GM23338 (cell line): Measurements from ENCODE around the gene RIC8B. TPM values are rescaled to one million over a fixed set of nuclear protein-coding genes. Genes with fewer than 3 reads are reported as not detected.
"Not testable (repeated sequence)": the region's sequence is repeated elsewhere in the genome, so short reads cannot be mapped to it uniquely, and the experiment has no call there.

Experiments used
- ATAC-seq: fragments of 200-7000 bp; cut with Tn5 transposase; 3 replicates; pipeline ENCODE4 v1.9.1; 2020
- DNase-seq: peaks from one replicate; pipeline ENCODE4 v3.0.0-alpha.2; 2015; ENCODE audit warnings: low spot score
- H2AFZ ChIP-seq: fragments of 200-600 bp; sonication (generic); 2 replicates; pipeline ENCODE4 v1.8.0; 2016; ENCODE audit warnings: antibody characterized with exemption, mild to moderate bottlenecking, moderate library complexity
- H3F3A ChIP-seq: fragments of 200-600 bp; sonication (generic); replicated peaks from 2 replicates; pipeline ENCODE4 v1.8.0; 2017; ENCODE audit warnings: antibody characterized with exemption, mixed run types, low read depth
- H3K27ac ChIP-seq: fragments of 200-600 bp; sonication (generic); 2 replicates; pipeline ENCODE4 v1.6.1; 2016; ENCODE audit warnings: low read depth
- H3K27me3 ChIP-seq: fragments of 200-600 bp; sonication (generic); 2 replicates; pipeline ENCODE4 v1.8.0; 2016; ENCODE audit warnings: mild to moderate bottlenecking, mixed run types, moderate library complexity; ENCODE audit not compliant: insufficient read depth
- H3K36me3 ChIP-seq: fragments of 200-600 bp; sonication (generic); 2 replicates; pipeline ENCODE4 v1.8.0; 2016; ENCODE audit warnings: mild to moderate bottlenecking; ENCODE audit not compliant: insufficient read depth
- H3K4me1 ChIP-seq: fragments of 200-600 bp; sonication (generic); 2 replicates; pipeline ENCODE4 v1.8.0; 2016; ENCODE audit warnings: mild to moderate bottlenecking, moderate library complexity; ENCODE audit not compliant: insufficient read depth
- H3K4me2 ChIP-seq: fragments of 200-600 bp; sonication (generic); 2 replicates; pipeline ENCODE4 v1.7.1; 2017; ENCODE audit warnings: mixed run types
- H3K4me3 ChIP-seq: fragments of 200-600 bp; sonication (generic); 2 replicates; pipeline ENCODE4 v1.6.1; 2016; ENCODE audit warnings: mixed run types
- H3K79me2 ChIP-seq: fragments of 200-600 bp; sonication (generic); replicated peaks from 2 replicates; pipeline ENCODE4 v1.8.0; 2017; ENCODE audit warnings: mild to moderate bottlenecking; ENCODE audit not compliant: insufficient read depth
- H3K9me2 ChIP-seq: fragments of 200-600 bp; sonication (generic); 2 replicates; pipeline ENCODE4 v1.8.0; 2017; ENCODE audit not compliant: insufficient read depth
- H4K20me1 ChIP-seq: fragments of 200-600 bp; sonication (generic); replicated peaks from 2 replicates; pipeline ENCODE4 v1.8.0; 2017; ENCODE audit warnings: mild to moderate bottlenecking; ENCODE audit not compliant: insufficient read depth
- H3K27ac Mint-ChIP-seq: 2 replicates; pipeline ENCODE4 v1.8.0; 2020; ENCODE audit warnings: inconsistent platforms, mild to moderate bottlenecking, moderate library complexity, mixed read lengths
- H3K27me3 Mint-ChIP-seq: 3 replicates; pipeline ENCODE4 v1.8.0; 2022; ENCODE audit warnings: low read depth, mild to moderate bottlenecking, moderate library complexity, mixed read lengths, inconsistent platforms; ENCODE audit not compliant: insufficient read depth, poor library complexity
- H3K36me3 Mint-ChIP-seq: 3 replicates; pipeline ENCODE4 v1.8.0; 2021; ENCODE audit warnings: low read depth, mild to moderate bottlenecking, inconsistent platforms, moderate library complexity, mixed read lengths
- H3K4me1 Mint-ChIP-seq: 3 replicates; pipeline ENCODE4 v1.8.0; 2020; ENCODE audit warnings: mild to moderate bottlenecking, inconsistent platforms, mixed read lengths
- H3K4me3 Mint-ChIP-seq: 3 replicates; pipeline ENCODE4 v1.8.0; 2021; ENCODE audit warnings: moderate library complexity, mild to moderate bottlenecking, inconsistent platforms, mixed read lengths
- H3K9me3 Mint-ChIP-seq: 3 replicates; pipeline ENCODE4 v1.8.0; 2020; ENCODE audit warnings: moderate library complexity, mild to moderate bottlenecking, inconsistent platforms, mixed read lengths
- CREB1 ChIP-seq: fragments of 250-450 bp; sonication (Bioruptor Pico); IDR thresholded peaks from 2 replicates; pipeline ENCODE4 v1.5.0; 2020; ENCODE audit warnings: low read depth, mild to moderate bottlenecking, moderate library complexity
- CTCF ChIP-seq, 2 experiments: fragments of 200-600 bp in 1 of 2; sonication (generic) in 1 of 2; conservative IDR thresholded peaks; 2 replicates each; pipeline versions ENCODE4 v1.5.1 to v1.6.1; 2016 to 2017; ENCODE audit warnings: antibody characterized with exemption in 2 of 2, low read depth in 2 of 2, mild to moderate bottlenecking in 2 of 2, moderate library complexity in 1 of 2
- ETS1 ChIP-seq: IDR thresholded peaks from 2 replicates; pipeline ENCODE4 v1.6.1; 2016; ENCODE audit warnings: antibody characterized with exemption
- EZH2phosphoT487 ChIP-seq: fragments of 200-600 bp; sonication (generic); IDR thresholded peaks from one replicate; pipeline ENCODE4 v1.8.1; 2018; ENCODE audit warnings: antibody characterized with exemption; ENCODE audit not compliant: unreplicated experiment
- JUNB ChIP-seq: IDR thresholded peaks from one replicate; pipeline ENCODE4 v1.6.1; 2016; ENCODE audit warnings: antibody characterized with exemption; ENCODE audit not compliant: unreplicated experiment
- NANOG ChIP-seq: IDR thresholded peaks from 2 replicates; pipeline ENCODE4 v1.6.1; 2016; ENCODE audit warnings: antibody characterized with exemption, borderline replicate concordance
- ZNF114 ChIP-seq: fragments of 250-450 bp; sonication (Bioruptor Pico); IDR thresholded peaks from 2 replicates; pipeline ENCODE4 v1.5.0; 2020; ENCODE audit warnings: mild to moderate bottlenecking, moderate library complexity
- polyA plus RNA-seq: library from polyadenylated mRNA; unstranded; fragments of >200 nt; fragmentation: Nextera tagmentation; extraction: Ambion mirVana; gene quantifications from 2 replicates; pipeline ENCODE4 v1.2.1, GENCODE V29; 2016
- total RNA-seq: library from RNA; depleted of rRNA; stranded (reverse); fragments of >200 nt; shearing (Covaris generic); gene quantifications from 2 replicates; pipeline ENCODE4 v1.2.3, GENCODE V29; 2014

Gene RIC8B
- total and polyA plus RNA-seq, 2 experiments from 2014 or later = 12.3 to 25.5 TPM

- H3K27ac Mint-ChIP-seq, H2AFZ ChIP-seq, H3K4me3 ChIP-seq, H3K36me3 Mint-ChIP-seq, ATAC-seq, H3K27ac ChIP-seq, H4K20me1 ChIP-seq, H3K9me2 ChIP-seq, H3K27me3 Mint-ChIP-seq, H3K4me1 ChIP-seq, H3K4me3 Mint-ChIP-seq, H3K4me2 ChIP-seq, H3K27me3 ChIP-seq, H3K9me3 Mint-ChIP-seq, DNase-seq, H3F3A ChIP-seq, H3K79me2 ChIP-seq, H3K36me3 ChIP-seq: not testable (repeated sequence)
- H3K4me1 Mint-ChIP-seq = peaks cover 19% of the 10 kb centered on the region
Observed at GRCh38 chr12:106726603-106727202, 47.8 kb upstream of the RIC8B start.

- ATAC-seq = no peak
- 0 out of 2 replicates have a peak, but pooled peaks cover 3% of the 10 kb centered on the region for H3K9me2 ChIP-seq
- Mint-ChIP-seq H3K27me3 (peaks cover 8% of the 10 kb centered on the region), H3K27ac (no peak overlapping the region), H3K36me3 (no peaks in the 10 kb centered on the region), H3K9me3 (no peaks in the 10 kb centered on the region), H3K4me3 (no peak overlapping the region), H3K4me1 (no peaks in the 10 kb centered on the region)
- no peaks in the 10 kb centered on the region for H3F3A ChIP-seq
- H3K36me3 ChIP-seq = no peaks in the 10 kb centered on the region
- no peak for DNase-seq
- H3K4me3 ChIP-seq = no peak overlapping the region
- H3K4me1 ChIP-seq = no peaks in the 10 kb centered on the region
- no peaks in the 10 kb centered on the region for H3K79me2 ChIP-seq
- H3K27me3 ChIP-seq = no peaks in the 10 kb centered on the region
- H3K27ac ChIP-seq = no peak overlapping the region
- no peaks in the 10 kb centered on the region for H4K20me1 ChIP-seq
- TF ChIP-seq ZNF114 (CRISPR knock-in tag) = no peak
- TF ChIP-seq NANOG = no peak
- TF ChIP-seq CREB1 (CRISPR knock-in tag) = no peak
- TF ChIP-seq ETS1 = no peak
- no peak overlapping the region for H3K4me2 ChIP-seq
- H2AFZ ChIP-seq = no peak overlapping the region
Observed at GRCh38 chr12:106729611-106730010, 44.9 kb upstream of the RIC8B start.

GRCh38 chr12:106732890-106733289, 41.6 kb upstream of the RIC8B start:
- no peaks in the 10 kb centered on the region for H3K36me3 ChIP-seq
- no peak for ATAC-seq
- DNase-seq = no peak
- Mint-ChIP-seq H3K27ac (no peak overlapping the region), H3K4me3 (no peak overlapping the region), H3K9me3 (no peaks in the 10 kb centered on the region), H3K36me3 (no peaks in the 10 kb centered on the region), H3K4me1 (peaks cover 3% of the 10 kb centered on the region; the same call in 2 of the 3 replicates), H3K27me3 (peaks cover 13% of the 10 kb centered on the region)
- no peaks in the 10 kb centered on the region for H3F3A ChIP-seq
- H3K9me2 ChIP-seq = 0 out of 2 replicates have a peak, but pooled peaks cover 3% of the 10 kb centered on the region
- no peak overlapping the region for H3K27ac ChIP-seq
- H3K4me2 ChIP-seq = no peak overlapping the region
- H3K27me3 ChIP-seq = no peaks in the 10 kb centered on the region
- H3K79me2 ChIP-seq = no peaks in the 10 kb centered on the region
- H3K4me1 ChIP-seq = no peaks in the 10 kb centered on the region
- TF ChIP-seq EZH2phosphoT487 = no peak
- no peak for TF ChIP-seq JUNB
- no peak for TF ChIP-seq CTCF (conservative IDR thresholded peaks at IDR 0.05; ENCODE audit: low read depth in 2 of 2)
- no peak overlapping the region for H2AFZ ChIP-seq
- no peaks in the 10 kb centered on the region for H4K20me1 ChIP-seq
- no peak overlapping the region for H3K4me3 ChIP-seq
